ENCODE data around the gene IRAK1. TPM values are rescaled to one million over a fixed set of nuclear protein-coding genes. Genes with fewer than 3 reads are reported as not detected.

The IRAK1 gene
- total and polyA plus RNA-seq, 9 of the 15 experiments (the other 6 are each of a cell fraction or from before 2014, with no cell fraction given) = 11.6 to 261 (median 91.6) TPM

DNA sequence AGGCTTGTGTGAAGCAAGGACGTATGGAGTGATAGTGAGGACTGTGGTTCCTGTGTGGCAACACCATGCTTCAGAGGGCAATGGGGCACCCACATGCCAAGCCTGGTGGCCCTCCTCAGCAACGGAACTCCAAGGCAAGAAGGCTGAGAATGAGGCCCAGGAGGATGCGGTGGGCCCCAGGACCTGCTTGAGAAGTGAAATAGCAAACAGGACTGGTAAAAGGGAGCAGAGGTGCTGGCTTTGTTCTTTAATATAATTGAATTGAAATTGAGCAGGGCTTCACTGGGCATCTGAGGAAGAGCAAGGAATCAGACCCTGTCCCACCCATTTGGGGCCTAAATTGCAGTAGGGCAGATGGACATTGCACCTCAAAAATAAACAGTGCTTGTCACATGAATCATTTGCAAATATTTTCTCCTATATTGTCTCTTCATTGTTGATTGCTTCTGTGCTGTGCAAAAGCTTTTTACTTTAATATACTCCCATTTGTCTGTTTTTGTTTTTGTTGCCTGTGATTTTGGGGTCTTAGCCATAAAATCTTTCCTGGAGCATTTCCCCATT is 44.9 kb downstream of the IRAK1 start (continued):
- TF ChIP-seq ZNF407 (IDR thresholded peaks at IDR 0.05; ENCODE audit: low read depth) = no peak
- no peak for TF ChIP-seq HMBOX1 (IDR thresholded peaks at IDR 0.05)
- TF ChIP-seq E2F1 (CRISPR knock-in tag; IDR thresholded peaks at IDR 0.05) = no peak
- TF ChIP-seq PHF20 (IDR thresholded peaks at IDR 0.05; ENCODE audit: partially characterized antibody) = no peak
- TF ChIP-seq, protein P1, sequence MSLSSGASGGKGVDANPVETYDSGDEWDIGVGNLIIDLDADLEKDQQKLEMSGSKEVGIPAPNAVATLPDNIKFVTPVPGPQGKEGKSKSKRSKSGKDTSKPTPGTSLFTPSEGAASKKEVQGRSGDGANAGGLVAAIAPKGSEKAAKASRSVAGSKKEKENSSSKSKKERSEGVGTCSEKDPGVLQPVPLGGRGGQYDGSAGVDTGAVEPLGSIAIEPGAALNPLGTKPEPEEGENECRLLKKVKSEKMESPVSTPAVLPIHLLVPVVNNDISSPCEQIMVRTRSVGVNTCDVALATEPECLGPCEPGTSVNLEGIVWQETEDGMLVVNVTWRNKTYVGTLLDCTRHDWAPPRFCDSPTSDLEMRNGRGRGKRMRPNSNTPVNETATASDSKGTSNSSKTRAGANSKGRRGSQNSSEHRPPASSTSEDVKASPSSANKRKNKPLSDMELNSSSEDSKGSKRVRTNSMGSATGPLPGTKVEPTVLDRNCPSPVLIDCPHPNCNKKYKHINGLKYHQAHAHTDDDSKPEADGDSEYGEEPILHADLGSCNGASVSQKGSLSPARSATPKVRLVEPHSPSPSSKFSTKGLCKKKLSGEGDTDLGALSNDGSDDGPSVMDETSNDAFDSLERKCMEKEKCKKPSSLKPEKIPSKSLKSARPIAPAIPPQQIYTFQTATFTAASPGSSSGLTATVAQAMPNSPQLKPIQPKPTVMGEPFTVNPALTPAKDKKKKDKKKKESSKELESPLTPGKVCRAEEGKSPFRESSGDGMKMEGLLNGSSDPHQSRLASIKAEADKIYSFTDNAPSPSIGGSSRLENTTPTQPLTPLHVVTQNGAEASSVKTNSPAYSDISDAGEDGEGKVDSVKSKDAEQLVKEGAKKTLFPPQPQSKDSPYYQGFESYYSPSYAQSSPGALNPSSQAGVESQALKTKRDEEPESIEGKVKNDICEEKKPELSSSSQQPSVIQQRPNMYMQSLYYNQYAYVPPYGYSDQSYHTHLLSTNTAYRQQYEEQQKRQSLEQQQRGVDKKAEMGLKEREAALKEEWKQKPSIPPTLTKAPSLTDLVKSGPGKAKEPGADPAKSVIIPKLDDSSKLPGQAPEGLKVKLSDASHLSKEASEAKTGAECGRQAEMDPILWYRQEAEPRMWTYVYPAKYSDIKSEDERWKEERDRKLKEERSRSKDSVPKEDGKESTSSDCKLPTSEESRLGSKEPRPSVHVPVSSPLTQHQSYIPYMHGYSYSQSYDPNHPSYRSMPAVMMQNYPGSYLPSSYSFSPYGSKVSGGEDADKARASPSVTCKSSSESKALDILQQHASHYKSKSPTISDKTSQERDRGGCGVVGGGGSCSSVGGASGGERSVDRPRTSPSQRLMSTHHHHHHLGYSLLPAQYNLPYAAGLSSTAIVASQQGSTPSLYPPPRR (CRISPR knock-in tag; IDR thresholded peaks at IDR 0.05; ENCODE audit: borderline replicate concordance) = no peak
- TF ChIP-seq ZNF644 (tag; IDR thresholded peaks at IDR 0.05; ENCODE audit: low read depth) = no peak
- TF ChIP-seq, protein P2, sequence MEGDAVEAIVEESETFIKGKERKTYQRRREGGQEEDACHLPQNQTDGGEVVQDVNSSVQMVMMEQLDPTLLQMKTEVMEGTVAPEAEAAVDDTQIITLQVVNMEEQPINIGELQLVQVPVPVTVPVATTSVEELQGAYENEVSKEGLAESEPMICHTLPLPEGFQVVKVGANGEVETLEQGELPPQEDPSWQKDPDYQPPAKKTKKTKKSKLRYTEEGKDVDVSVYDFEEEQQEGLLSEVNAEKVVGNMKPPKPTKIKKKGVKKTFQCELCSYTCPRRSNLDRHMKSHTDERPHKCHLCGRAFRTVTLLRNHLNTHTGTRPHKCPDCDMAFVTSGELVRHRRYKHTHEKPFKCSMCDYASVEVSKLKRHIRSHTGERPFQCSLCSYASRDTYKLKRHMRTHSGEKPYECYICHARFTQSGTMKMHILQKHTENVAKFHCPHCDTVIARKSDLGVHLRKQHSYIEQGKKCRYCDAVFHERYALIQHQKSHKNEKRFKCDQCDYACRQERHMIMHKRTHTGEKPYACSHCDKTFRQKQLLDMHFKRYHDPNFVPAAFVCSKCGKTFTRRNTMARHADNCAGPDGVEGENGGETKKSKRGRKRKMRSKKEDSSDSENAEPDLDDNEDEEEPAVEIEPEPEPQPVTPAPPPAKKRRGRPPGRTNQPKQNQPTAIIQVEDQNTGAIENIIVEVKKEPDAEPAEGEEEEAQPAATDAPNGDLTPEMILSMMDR (IDR thresholded peaks at IDR 0.05 in 2 of 3, conservative IDR thresholded peaks at IDR 0.05 in 1 of 3; ENCODE audit: insufficient read depth in 2 of 3, low read depth in 1 of 3, low read length in 3 of 3) = no peak
- no peak for TF ChIP-seq ZNF239 (CRISPR knock-in tag; IDR thresholded peaks at IDR 0.05)
